Measurements from ENCODE around the gene YY1.

Gene YY1

GRCh38 chr14:100294213-100294962 is 55.4 kb downstream of the YY1 start:
- TF ChIP-seq SIN3A (IDR thresholded peaks at IDR 0.05; ENCODE audit: borderline replicate concordance, insufficient read depth, low read length) (no peak), TAF1 (IDR thresholded peaks at IDR 0.05; ENCODE audit: borderline replicate concordance, insufficient read depth, low read length) (no peak), POLR2AphosphoS5 (IDR thresholded peaks at IDR 0.05; ENCODE audit: low read depth, low read length) (no peak), REST (IDR thresholded peaks at IDR 0.05; ENCODE audit: insufficient read depth in 1 of 2, low read depth in 2 of 2, low read length in 2 of 2) (no peak), FOXP2 (optimal IDR thresholded peaks at IDR 0.05; ENCODE audit: borderline replicate concordance, extremely low read depth, extremely low read length, insufficient read depth) (no peak)

DNA sequence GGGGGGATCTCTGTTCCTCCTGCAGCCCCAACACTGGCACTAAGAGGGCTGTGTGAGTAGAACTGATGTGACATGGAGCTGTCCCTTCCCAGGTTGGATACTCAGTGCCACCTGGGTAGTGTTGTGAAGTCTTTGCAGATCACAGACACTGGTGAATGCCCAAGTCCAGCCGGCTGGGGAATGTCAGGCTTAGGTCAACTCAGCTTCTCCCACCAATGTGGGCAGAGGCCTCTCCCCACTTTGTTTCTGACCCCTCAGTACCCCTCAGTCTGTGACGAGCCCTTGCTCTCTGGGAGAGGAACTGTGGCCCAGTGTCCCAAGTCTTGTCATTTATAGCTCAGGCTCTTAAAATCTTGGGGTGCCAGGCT is 56.0 kb downstream of the YY1 start:
- TF ChIP-seq REST (IDR thresholded peaks at IDR 0.05; ENCODE audit: insufficient read depth in 1 of 2, low read depth in 2 of 2, low read length in 2 of 2) (no peak), TAF1 (IDR thresholded peaks at IDR 0.05; ENCODE audit: borderline replicate concordance, insufficient read depth, low read length) (no peak), FOXP2 (optimal IDR thresholded peaks at IDR 0.05; ENCODE audit: borderline replicate concordance, extremely low read depth, extremely low read length, insufficient read depth) (no peak), POLR2AphosphoS5 (IDR thresholded peaks at IDR 0.05; ENCODE audit: low read depth, low read length) (no peak), SIN3A (IDR thresholded peaks at IDR 0.05; ENCODE audit: borderline replicate concordance, insufficient read depth, low read length) (no peak)

DNA sequence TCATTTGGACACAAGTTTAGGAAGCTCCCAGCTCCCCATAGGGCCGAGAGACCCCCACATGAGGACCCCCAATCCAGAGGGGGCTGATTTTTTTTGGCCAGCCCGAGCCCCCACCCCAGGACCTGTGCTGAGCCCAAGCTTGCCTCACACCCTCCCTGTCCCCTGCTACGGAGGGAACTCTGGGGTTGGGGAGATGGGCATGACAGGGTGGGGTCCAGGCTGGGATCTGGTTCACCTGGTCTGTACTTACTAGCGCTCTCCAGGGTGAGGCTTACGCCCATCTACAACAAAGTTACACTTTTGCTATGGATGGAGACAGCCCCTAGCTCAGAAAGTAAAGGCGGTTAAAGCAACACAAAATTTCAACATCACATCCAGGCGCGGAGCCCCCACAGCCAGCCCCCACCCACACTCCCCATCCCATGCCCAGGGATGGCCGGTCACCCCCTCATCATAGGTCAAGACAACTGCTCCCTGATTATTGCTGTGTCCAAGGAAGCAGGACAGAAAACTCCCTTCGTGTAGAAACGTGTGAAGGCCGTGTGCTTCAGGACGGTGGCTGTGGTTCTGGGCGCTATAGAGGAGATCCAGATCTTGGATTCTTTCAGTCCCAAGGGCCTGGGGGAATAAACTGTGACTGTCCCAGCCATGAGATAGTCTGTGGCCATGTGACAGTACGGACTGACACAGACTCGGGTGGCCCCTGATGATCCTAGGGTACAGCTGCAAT is 56.6 kb downstream of the YY1 start:
- TF ChIP-seq TAF1 (IDR thresholded peaks at IDR 0.05; ENCODE audit: borderline replicate concordance, insufficient read depth, low read length) (no peak), REST (IDR thresholded peaks at IDR 0.05; ENCODE audit: insufficient read depth in 1 of 2, low read depth in 2 of 2, low read length in 2 of 2) (no peak), FOXP2 (optimal IDR thresholded peaks at IDR 0.05; ENCODE audit: borderline replicate concordance, extremely low read depth, extremely low read length, insufficient read depth) (no peak), POLR2AphosphoS5 (IDR thresholded peaks at IDR 0.05; ENCODE audit: low read depth, low read length) (no peak), SIN3A (IDR thresholded peaks at IDR 0.05; ENCODE audit: borderline replicate concordance, insufficient read depth, low read length) (no peak)

DNA sequence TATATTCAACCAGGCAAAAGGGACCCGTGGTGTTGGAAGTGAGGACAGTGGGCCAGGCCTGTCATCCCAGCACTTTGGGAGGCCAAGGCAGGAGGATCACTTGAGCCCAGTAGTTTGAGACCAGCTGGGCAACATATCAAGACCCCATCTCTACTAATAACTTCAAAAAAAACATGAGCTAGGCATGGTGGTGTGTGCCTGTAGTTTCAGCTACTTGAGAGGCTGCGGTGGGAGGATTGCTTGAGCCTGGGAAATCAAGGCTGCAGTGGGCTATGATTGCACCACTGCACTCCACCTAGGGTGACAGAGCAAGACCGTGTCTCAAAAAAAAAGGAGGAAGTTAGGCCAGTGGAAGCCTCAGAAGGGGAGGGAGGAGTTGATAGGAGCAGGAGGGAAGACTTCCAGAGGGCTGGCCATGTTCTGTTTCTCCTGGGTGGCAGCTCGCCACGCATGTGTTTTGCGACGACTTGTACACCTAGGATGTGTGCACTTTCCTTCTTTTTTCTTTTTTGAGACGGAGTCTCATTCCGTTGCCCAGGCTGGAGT is 57.2 kb downstream of the YY1 start:
- TF ChIP-seq REST (IDR thresholded peaks at IDR 0.05; ENCODE audit: insufficient read depth in 1 of 2, low read depth in 2 of 2, low read length in 2 of 2) (no peak), SIN3A (IDR thresholded peaks at IDR 0.05; ENCODE audit: borderline replicate concordance, insufficient read depth, low read length) (no peak), POLR2AphosphoS5 (IDR thresholded peaks at IDR 0.05; ENCODE audit: low read depth, low read length) (no peak), TAF1 (IDR thresholded peaks at IDR 0.05; ENCODE audit: borderline replicate concordance, insufficient read depth, low read length) (no peak), FOXP2 (optimal IDR thresholded peaks at IDR 0.05; ENCODE audit: borderline replicate concordance, extremely low read depth, extremely low read length, insufficient read depth) (no peak)

Measured in PFSK-1 (cell line).